ENCODE measurements around the gene PPP1R11. TPM values are rescaled to one million over a fixed set of nuclear protein-coding genes. Genes with fewer than 3 reads are reported as not detected.

PPP1R11 gene
- total and polyA plus RNA-seq, 2 of the 13 experiments (the other 11 are each of a cell fraction or from before 2014, with no cell fraction given), result 32.1 to 58.9 TPM

DNA sequence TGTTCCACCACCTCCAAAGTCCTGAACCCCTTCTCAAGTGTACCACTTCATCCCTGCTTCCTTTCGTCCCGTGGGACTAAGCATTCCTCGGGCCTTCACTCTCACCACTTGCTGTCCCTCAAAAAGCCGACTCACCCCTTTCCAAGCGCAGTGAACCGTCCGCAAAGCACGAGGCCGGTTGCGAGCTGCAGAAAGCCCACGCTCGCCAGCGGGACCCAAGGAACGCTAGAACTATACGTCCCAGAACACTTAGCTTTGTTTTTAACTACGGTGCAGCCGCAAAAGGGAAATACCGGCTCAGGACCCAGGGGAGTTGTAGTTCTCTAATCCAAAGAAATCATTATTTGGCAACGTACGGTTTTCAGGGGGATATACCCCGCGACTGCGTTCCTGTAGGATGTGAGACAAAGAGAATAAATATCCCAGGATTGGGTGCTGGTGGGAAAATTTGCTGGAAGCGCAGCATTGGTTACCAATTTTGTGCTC, 6.3 kb upstream of the PPP1R11 start (continued):
- 0 out of 2 replicates have a peak, but pooled peaks have one; percentile 26 for TF ChIP-seq GZF1 (CRISPR knock-in tag; IDR thresholded peaks at IDR 0.05)
- TF ChIP-seq ZBTB3 (CRISPR knock-in tag; IDR thresholded peaks at IDR 0.05; ENCODE audit: borderline replicate concordance, low read depth), result peak; percentile 57; the same call in 1 of the 2 replicates
- 0 out of 2 replicates have a peak, but pooled peaks have one; percentile 78 for TF ChIP-seq ZNF607 (CRISPR knock-in tag; IDR thresholded peaks at IDR 0.05; ENCODE audit: borderline replicate concordance)
- peak; percentile 11 for TF ChIP-seq RBM39 (IDR thresholded peaks at IDR 0.05; ENCODE audit: low read depth, low read length, poor library complexity, severe bottlenecking)
- 0 out of 2 replicates have a peak, but pooled peaks have one; percentile 15 for TF ChIP-seq ZNF230 (CRISPR knock-in tag; IDR thresholded peaks at IDR 0.05)
- peak; percentile 94; the same call in 1 of the 2 replicates for TF ChIP-seq RORA (CRISPR knock-in tag; IDR thresholded peaks at IDR 0.05)
- TF ChIP-seq KDM3A (CRISPR knock-in tag; IDR thresholded peaks at IDR 0.05; ENCODE audit: low read depth), result no peak
- TF ChIP-seq, protein P1, sequence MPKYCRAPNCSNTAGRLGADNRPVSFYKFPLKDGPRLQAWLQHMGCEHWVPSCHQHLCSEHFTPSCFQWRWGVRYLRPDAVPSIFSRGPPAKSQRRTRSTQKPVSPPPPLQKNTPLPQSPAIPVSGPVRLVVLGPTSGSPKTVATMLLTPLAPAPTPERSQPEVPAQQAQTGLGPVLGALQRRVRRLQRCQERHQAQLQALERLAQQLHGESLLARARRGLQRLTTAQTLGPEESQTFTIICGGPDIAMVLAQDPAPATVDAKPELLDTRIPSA (CRISPR knock-in tag; IDR thresholded peaks at IDR 0.05; ENCODE audit: borderline replicate concordance), result 0 out of 2 replicates have a peak, but pooled peaks have one; percentile 26
- peak; percentile 90; the same call in 1 of the 2 replicates for TF ChIP-seq ZNF224 (CRISPR knock-in tag; IDR thresholded peaks at IDR 0.05)
- TF ChIP-seq, protein P2, sequence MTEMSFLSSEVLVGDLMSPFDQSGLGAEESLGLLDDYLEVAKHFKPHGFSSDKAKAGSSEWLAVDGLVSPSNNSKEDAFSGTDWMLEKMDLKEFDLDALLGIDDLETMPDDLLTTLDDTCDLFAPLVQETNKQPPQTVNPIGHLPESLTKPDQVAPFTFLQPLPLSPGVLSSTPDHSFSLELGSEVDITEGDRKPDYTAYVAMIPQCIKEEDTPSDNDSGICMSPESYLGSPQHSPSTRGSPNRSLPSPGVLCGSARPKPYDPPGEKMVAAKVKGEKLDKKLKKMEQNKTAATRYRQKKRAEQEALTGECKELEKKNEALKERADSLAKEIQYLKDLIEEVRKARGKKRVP (CRISPR knock-in tag; IDR thresholded peaks at IDR 0.05), result no peak; a peak in 1 of 4 replicates
- no peak for TF ChIP-seq ZNF83 (CRISPR knock-in tag; IDR thresholded peaks at IDR 0.05; ENCODE audit: borderline replicate concordance)
- no peak for TF ChIP-seq FOXP1 (IDR thresholded peaks at IDR 0.05)
- TF ChIP-seq FOXP1 (CRISPR knock-in tag; IDR thresholded peaks at IDR 0.05), result no peak
- 0 out of 2 replicates have a peak, but pooled peaks have one; percentile 49 for TF ChIP-seq SETDB1 (CRISPR knock-in tag; IDR thresholded peaks at IDR 0.05; ENCODE audit: borderline replicate concordance)
- no peak; the same call in 1 of the 2 replicates for TF ChIP-seq BORCS8-MEF2B (CRISPR knock-in tag; IDR thresholded peaks at IDR 0.05)
- TF ChIP-seq MZF1 (CRISPR knock-in tag; IDR thresholded peaks at IDR 0.05; ENCODE audit: borderline replicate concordance), result 0 out of 2 replicates have a peak, but pooled peaks have one; percentile 35
- TF ChIP-seq, protein P3, sequence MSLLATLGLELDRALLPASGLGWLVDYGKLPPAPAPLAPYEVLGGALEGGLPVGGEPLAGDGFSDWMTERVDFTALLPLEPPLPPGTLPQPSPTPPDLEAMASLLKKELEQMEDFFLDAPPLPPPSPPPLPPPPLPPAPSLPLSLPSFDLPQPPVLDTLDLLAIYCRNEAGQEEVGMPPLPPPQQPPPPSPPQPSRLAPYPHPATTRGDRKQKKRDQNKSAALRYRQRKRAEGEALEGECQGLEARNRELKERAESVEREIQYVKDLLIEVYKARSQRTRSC (CRISPR knock-in tag; IDR thresholded peaks at IDR 0.05; ENCODE audit: low read depth), result peak; percentile 63; the same call in 1 of the 2 replicates
